HepG2 (cell line): ENCODE results near the gene GRIN2C. TPM values are rescaled to one million over a fixed set of nuclear protein-coding genes. Genes with fewer than 3 reads are reported as not detected.

Source experiments
- ATAC-seq: fragments of 200-7000 bp; cut with Tn5 transposase; 3 replicates; pipeline ENCODE4 v1.9.1; 2020; ENCODE audit warnings: mild to moderate bottlenecking, moderate library complexity
- BruUV-seq: library from RNA; stranded (reverse); fragments of 400-500 nt; replicated peaks from 2 replicates; lab custom pipeline; 2021; lab: Mats Ljungman, UMichigan
- CTCF ChIA-PET: fragments of 300-600 bp; formaldehyde crosslinking; extraction: SDS; loops from one replicate; lab custom pipeline; 2021; ENCODE audit warnings: low total read pairs, inconsistent platforms, low intra/inter-chr PET ratio; lab: Yijun Ruan, JAX
- POLR2A ChIA-PET: fragments of 350-600 bp; sonication (Branson Sonifier 250); formaldehyde crosslinking; loops from one replicate; lab custom pipeline; 2020; ENCODE audit warnings: antibody characterized with exemption, inconsistent platforms; lab: Yijun Ruan, JAX
- DNase-seq: peaks from one replicate; pipeline ENCODE4 v3.0.0-alpha.2; 2015; ENCODE audit warnings: low spot score
- FAIRE-seq: peaks from 3 replicates; lab custom pipeline; 2011; peaks lifted over from hg19 to GRCh38; lab: Jason Lieb, UNC
- H2AFZ ChIP-seq: one replicate; pipeline ENCODE4 v1.6.1; 2011; ENCODE audit warnings: low read length, inconsistent platforms
- H3K27ac ChIP-seq: fragments of 300-600 bp; 3 replicates; pipeline ENCODE4 v1.8.0; 2011; ENCODE audit warnings: mixed run types, mild to moderate bottlenecking, mixed read lengths, low read length, inconsistent platforms; ENCODE audit not compliant: insufficient read depth; ENCODE audit errors: extremely low read length
- H3K27me3 ChIP-seq, 2 experiments: fragments of 200-600 bp in 1 of 2; 2 replicates in 1 of 2; 3 replicates in 1 of 2; pipeline versions ENCODE4 v1.6.0 to v1.8.0; 2011; ENCODE audit warnings: low read length in 2 of 2, mild to moderate bottlenecking in 2 of 2, moderate library complexity in 2 of 2, inconsistent platforms in 1 of 2; ENCODE audit not compliant: insufficient read depth in 2 of 2, control insufficient read depth in 1 of 2
- H3K36me3 ChIP-seq, 2 experiments: fragments of 200-600 bp in 1 of 2; replicated peaks in 1 of 2; 2 replicates in 1 of 2; 3 replicates in 1 of 2; pipeline versions ENCODE4 v1.5.1 to v1.8.0; 2011; ENCODE audit warnings: low read length in 2 of 2, inconsistent platforms in 1 of 2; ENCODE audit not compliant: insufficient read depth in 2 of 2, control insufficient read depth in 1 of 2
- H3K4me1 ChIP-seq: 2 replicates; pipeline ENCODE4 v1.5.1; 2012; ENCODE audit warnings: low read length, inconsistent platforms; ENCODE audit not compliant: insufficient read depth
- H3K4me2 ChIP-seq: 2 replicates; pipeline ENCODE4 v1.6.0; 2011; ENCODE audit warnings: low read depth, low read length, inconsistent platforms
- H3K4me3 ChIP-seq, 3 experiments: fragments of 200-600 bp in 1 of 3; sonication (generic), shearing (Covaris generic) in 1 of 3; replicated peaks in 1 of 3; 2 replicates each; pipeline ENCODE4 v1.5.1; 2011 to 2016; ENCODE audit warnings: low read length in 3 of 3, inconsistent platforms in 2 of 3, low read depth in 2 of 3, mild to moderate bottlenecking in 2 of 3, control low read depth in 1 of 3, mixed read lengths in 1 of 3; ENCODE audit not compliant: insufficient read depth in 1 of 3
- H3K79me2 ChIP-seq: one replicate; pipeline ENCODE4 v1.6.1; 2011; ENCODE audit warnings: low read length, inconsistent platforms; ENCODE audit not compliant: insufficient read depth
- H3K9ac ChIP-seq: 2 replicates; pipeline ENCODE4 v1.6.0; 2011; ENCODE audit warnings: mild to moderate bottlenecking, low read depth, low read length, inconsistent platforms; ENCODE audit not compliant: insufficient read depth
- H3K9me3 ChIP-seq: 2 replicates; pipeline ENCODE4 v1.5.1; 2012; ENCODE audit warnings: mild to moderate bottlenecking, low read length
- H4K20me1 ChIP-seq: 2 replicates; pipeline ENCODE4 v1.6.0; 2011; ENCODE audit warnings: inconsistent platforms, mild to moderate bottlenecking, low read length, moderate library complexity; ENCODE audit not compliant: insufficient read depth
- AKAP8 ChIP-seq: sonication (generic); formaldehyde crosslinking; IDR thresholded peaks from 2 replicates; pipeline ENCODE4 v1.5.1; 2020; ENCODE audit warnings: mild to moderate bottlenecking, missing genetic modification reagents
- CC2D1A ChIP-seq: sonication (generic); formaldehyde crosslinking; IDR thresholded peaks from 2 replicates; pipeline ENCODE4 v1.8.1; 2023; ENCODE audit warnings: mild to moderate bottlenecking, missing genetic modification reagents
- FOSL2 ChIP-seq: sonication (generic); formaldehyde crosslinking; IDR thresholded peaks from 2 replicates; pipeline ENCODE4 v1.4.0; 2020; ENCODE audit warnings: missing genetic modification reagents
- GABPB1 ChIP-seq: IDR thresholded peaks from 2 replicates; pipeline ENCODE4 v1.6.1; 2016; ENCODE audit warnings: mild to moderate bottlenecking, missing genetic modification reagents, moderate library complexity, missing compliant biosample characterization
- KLF6 ChIP-seq: IDR thresholded peaks from 2 replicates; pipeline ENCODE4 v1.8.0; 2016; ENCODE audit warnings: missing biosample characterization, missing genetic modification reagents
- NCOA1 ChIP-seq: sonication (generic); formaldehyde crosslinking; IDR thresholded peaks from 2 replicates; pipeline ENCODE4 v1.9.0; 2021; ENCODE audit warnings: missing genetic modification reagents
- NFIC ChIP-seq: IDR thresholded peaks from 2 replicates; pipeline ENCODE4 v1.6.1; 2012; ENCODE audit warnings: mild to moderate bottlenecking, low read length, inconsistent platforms
- RNF2 ChIP-seq: fragments of 450-650 bp; conservative IDR thresholded peaks from 2 replicates; pipeline ENCODE4 v1.6.1; 2016; ENCODE audit warnings: low read depth
- SNAPC5 ChIP-seq: sonication (generic); formaldehyde crosslinking; IDR thresholded peaks from 2 replicates; pipeline ENCODE4 v1.8.1; 2023; ENCODE audit warnings: mild to moderate bottlenecking, missing genetic modification reagents, borderline replicate concordance
- TBL1XR1 ChIP-seq: fragments of 150-350 bp; IDR thresholded peaks from 2 replicates; pipeline ENCODE4 v1.6.1; 2014; ENCODE audit warnings: borderline replicate concordance, low read length; ENCODE audit not compliant: partially characterized antibody
- TFAP4 ChIP-seq: sonication (generic); IDR thresholded peaks from 2 replicates; pipeline ENCODE4 v1.6.1; 2016; ENCODE audit warnings: low read depth, borderline replicate concordance
- U2AF1 ChIP-seq: fragments of 200-400 bp; formaldehyde crosslinking; optimal IDR thresholded peaks from 2 replicates; pipeline ENCODE3; 2017; ENCODE audit warnings: mild to moderate bottlenecking, low read depth, low read length
- ZNF251 ChIP-seq: sonication (generic); formaldehyde crosslinking; IDR thresholded peaks from 2 replicates; pipeline ENCODE4 v1.9.0; 2021; ENCODE audit warnings: mild to moderate bottlenecking, missing genetic modification reagents
- ZNF605 ChIP-seq: sonication (generic); formaldehyde crosslinking; IDR thresholded peaks from 2 replicates; pipeline ENCODE4 v1.8.0; 2022; ENCODE audit warnings: mild to moderate bottlenecking, missing genetic modification reagents
- ZNF644 ChIP-seq: IDR thresholded peaks from 2 replicates; pipeline ENCODE4 v1.6.1; 2016; ENCODE audit warnings: low read depth
- ZNF672 ChIP-seq: sonication (generic); formaldehyde crosslinking; IDR thresholded peaks from 2 replicates; pipeline ENCODE4 v1.8.1; 2022; ENCODE audit warnings: missing genetic modification reagents
- ZNF773 ChIP-seq: sonication (generic); formaldehyde crosslinking; IDR thresholded peaks from 2 replicates; pipeline ENCODE4 v1.4.0; 2020; ENCODE audit warnings: missing genetic modification reagents, borderline replicate concordance
- WGBS: methylation state at CpG from one replicate; pipeline ENCODE4 v1.1.6; 2017; ENCODE audit warnings: low lambda C conversion rate; 5-methylcytosine and 5-hydroxymethylcytosine counted together
- in situ Hi-C: cut with HindIII; loops from 2 replicates; pipeline ENCODE4 v1.10.0; 2017; ENCODE audit warnings: low pct_unique_long_range_greater_than_20kb; ENCODE audit not compliant: extremely low pct_ligation_motif_present
- intact Hi-C: fragments of 100-400 bp; cut with micrococcal nuclease; formaldehyde crosslinking; loops from one replicate; pipeline ENCODE4 v1.10.0; 2022; ENCODE audit not compliant: unreplicated experiment
- polyA plus RNA-seq, 8 experiments: library from polyadenylated mRNA; depleted of rRNA in 3 of 8; stranded (reverse) in 7 of 8; unstranded in 1 of 8; fragments of >200 nt; fragmentation: Illumina TruSeq in 4 of 8; extraction: Trizol in 4 of 8; gene quantifications; 2 replicates each; pipeline versions ENCODE4 v1.2.1 to v1.2.3, GENCODE V29; 2011 to 2016; ENCODE audit warnings: low read depth in 4 of 8, missing spikeins in 1 of 8, mixed read lengths in 1 of 8; ENCODE audit not compliant: insufficient read depth in 1 of 8
- total RNA-seq, 5 experiments: library from RNA; depleted of rRNA; stranded (reverse); fragments of >200 nt; fragmentation: Illumina TruSeq; extraction: Trizol; gene quantifications; 2 replicates each; pipeline ENCODE4 v1.2.3, GENCODE V29; 2016; ENCODE audit warnings: low read depth in 1 of 5
- TF ChIP-seq, protein P1 (sequence below): sonication (generic); formaldehyde crosslinking; IDR thresholded peaks from 2 replicates; pipeline ENCODE4 v1.4.0; 2020; ENCODE audit warnings: mild to moderate bottlenecking, missing genetic modification reagents
- TF ChIP-seq, protein P2 (sequence below): sonication (generic); formaldehyde crosslinking; IDR thresholded peaks from 2 replicates; pipeline ENCODE4 v1.5.0; 2020; ENCODE audit warnings: mild to moderate bottlenecking, missing genetic modification reagents
- TF ChIP-seq, protein P3 (sequence below): sonication (generic); formaldehyde crosslinking; IDR thresholded peaks from 2 replicates; pipeline ENCODE4 v1.8.0; 2022; ENCODE audit warnings: mild to moderate bottlenecking, missing genetic modification reagents

Gene GRIN2C
- total and polyA plus RNA-seq, 2 of the 13 experiments (the other 11 are each of a cell fraction or from before 2014, with no cell fraction given): 0.03 to 0.11 TPM

DNA sequence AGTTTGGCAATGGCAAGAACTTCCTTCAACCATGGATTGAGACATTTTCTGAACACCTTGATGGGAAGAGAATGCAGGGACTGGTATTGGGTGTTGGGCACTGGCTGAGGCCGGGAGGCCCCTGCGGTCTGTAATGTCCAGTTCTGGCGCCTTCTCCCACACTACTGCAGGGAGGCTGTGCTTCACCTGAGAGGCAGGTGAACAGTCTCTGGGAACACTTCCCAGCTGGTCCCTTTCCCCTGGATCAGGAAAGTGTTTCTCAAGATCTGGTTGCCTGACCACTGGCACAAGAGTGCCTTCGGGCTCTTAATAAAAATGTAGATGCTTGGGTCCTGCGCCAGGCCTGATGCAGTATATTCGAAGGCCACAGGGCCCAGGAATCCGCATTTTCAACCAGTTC lies 55.0 kb downstream of the GRIN2C start:
- H3K4me2 ChIP-seq: no peak overlapping the region
- H3K27ac ChIP-seq: no peak overlapping the region
- TF ChIP-seq ZNF773 (CRISPR knock-in tag) (no peak), ZNF605 (CRISPR knock-in tag) (no peak), TFAP4 (no peak), CC2D1A (no peak), FOSL2 (CRISPR knock-in tag) (no peak), KLF6 (no peak), GABPB1 (no peak), AKAP8 (CRISPR knock-in tag) (no peak), TBL1XR1 (no peak), RNF2 (no peak), ZNF251 (CRISPR knock-in tag) (no peak), ZNF644 (CRISPR knock-in tag) (no peak), U2AF1 (no peak), NFIC (no peak), NCOA1 (no peak), ZNF672 (no peak), SNAPC5 (CRISPR knock-in tag) (no peak)
- TF ChIP-seq, protein P1, sequence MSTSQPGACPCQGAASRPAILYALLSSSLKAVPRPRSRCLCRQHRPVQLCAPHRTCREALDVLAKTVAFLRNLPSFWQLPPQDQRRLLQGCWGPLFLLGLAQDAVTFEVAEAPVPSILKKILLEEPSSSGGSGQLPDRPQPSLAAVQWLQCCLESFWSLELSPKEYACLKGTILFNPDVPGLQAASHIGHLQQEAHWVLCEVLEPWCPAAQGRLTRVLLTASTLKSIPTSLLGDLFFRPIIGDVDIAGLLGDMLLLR (CRISPR knock-in tag): no peak
- TF ChIP-seq, protein P2, sequence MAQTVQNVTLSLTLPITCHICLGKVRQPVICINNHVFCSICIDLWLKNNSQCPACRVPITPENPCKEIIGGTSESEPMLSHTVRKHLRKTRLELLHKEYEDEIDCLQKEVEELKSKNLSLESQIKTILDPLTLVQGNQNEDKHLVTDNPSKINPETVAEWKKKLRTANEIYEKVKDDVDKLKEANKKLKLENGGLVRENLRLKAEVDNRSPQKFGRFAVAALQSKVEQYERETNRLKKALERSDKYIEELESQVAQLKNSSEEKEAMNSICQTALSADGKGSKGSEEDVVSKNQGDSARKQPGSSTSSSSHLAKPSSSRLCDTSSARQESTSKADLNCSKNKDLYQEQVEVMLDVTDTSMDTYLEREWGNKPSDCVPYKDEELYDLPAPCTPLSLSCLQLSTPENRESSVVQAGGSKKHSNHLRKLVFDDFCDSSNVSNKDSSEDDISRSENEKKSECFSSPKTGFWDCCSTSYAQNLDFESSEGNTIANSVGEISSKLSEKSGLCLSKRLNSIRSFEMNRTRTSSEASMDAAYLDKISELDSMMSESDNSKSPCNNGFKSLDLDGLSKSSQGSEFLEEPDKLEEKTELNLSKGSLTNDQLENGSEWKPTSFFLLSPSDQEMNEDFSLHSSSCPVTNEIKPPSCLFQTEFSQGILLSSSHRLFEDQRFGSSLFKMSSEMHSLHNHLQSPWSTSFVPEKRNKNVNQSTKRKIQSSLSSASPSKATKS (CRISPR knock-in tag): no peak
- TF ChIP-seq, protein P3, sequence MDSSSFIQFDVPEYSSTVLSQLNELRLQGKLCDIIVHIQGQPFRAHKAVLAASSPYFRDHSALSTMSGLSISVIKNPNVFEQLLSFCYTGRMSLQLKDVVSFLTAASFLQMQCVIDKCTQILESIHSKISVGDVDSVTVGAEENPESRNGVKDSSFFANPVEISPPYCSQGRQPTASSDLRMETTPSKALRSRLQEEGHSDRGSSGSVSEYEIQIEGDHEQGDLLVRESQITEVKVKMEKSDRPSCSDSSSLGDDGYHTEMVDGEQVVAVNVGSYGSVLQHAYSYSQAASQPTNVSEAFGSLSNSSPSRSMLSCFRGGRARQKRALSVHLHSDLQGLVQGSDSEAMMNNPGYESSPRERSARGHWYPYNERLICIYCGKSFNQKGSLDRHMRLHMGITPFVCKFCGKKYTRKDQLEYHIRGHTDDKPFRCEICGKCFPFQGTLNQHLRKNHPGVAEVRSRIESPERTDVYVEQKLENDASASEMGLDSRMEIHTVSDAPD (CRISPR knock-in tag): no peak
- H3K27me3 ChIP-seq: no peaks in the 10 kb centered on the region
- in situ Hi-C loops: loop anchor here (5.0 kb wide), 1 partner anchor 148 kb away; no protein-coding TSS in a partner anchor
- no peak overlapping the region for H2AFZ ChIP-seq
- no TSS peak for BruUV-seq
- ChIA-PET POLR2A (no interaction called here), CTCF (no interaction called here)
- 100% methylated on average over 6 of the region's 7 CpGs for WGBS
- DNase-seq (no peak), FAIRE-seq (no peak), ATAC-seq (no peak)
- no peaks in the 10 kb centered on the region for H3K9me3 ChIP-seq
- no peaks in the 10 kb centered on the region for H4K20me1 ChIP-seq
- H3K4me3 ChIP-seq: no peak overlapping the region
- H3K4me1 ChIP-seq: peaks cover 11% of the 10 kb centered on the region
- peaks cover 4 to 10% of the 10 kb centered on the region in 2 experiments; a peak in 3 of 5 replicates for H3K36me3 ChIP-seq
- H3K9ac ChIP-seq: no peak overlapping the region
- no peaks in the 10 kb centered on the region for H3K79me2 ChIP-seq
- intact Hi-C loops: no loop called here
